Measurements from ENCODE around the gene TAF1C.

DNA sequence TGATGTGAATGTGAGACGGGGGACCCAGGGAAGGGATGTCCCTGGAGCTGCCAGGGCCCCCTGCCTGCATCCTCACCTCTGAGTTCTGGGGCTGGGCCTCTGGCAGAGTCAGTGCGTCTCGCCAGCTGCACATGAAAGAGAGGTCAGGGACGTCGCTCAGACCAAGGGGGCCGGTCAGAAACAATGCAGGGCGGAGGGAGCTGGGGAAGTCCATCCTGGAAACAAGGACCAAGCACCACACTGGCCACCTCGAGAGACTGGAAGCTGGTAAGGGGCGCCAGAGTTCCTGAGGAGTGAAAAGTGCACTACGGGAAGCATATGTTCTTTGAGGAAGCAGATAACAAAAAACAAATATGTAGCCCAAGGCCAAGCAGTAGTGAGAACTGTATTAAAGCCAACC lies 2.1 kb downstream of the TAF1C start:
- TF ChIP-seq, protein P1, sequence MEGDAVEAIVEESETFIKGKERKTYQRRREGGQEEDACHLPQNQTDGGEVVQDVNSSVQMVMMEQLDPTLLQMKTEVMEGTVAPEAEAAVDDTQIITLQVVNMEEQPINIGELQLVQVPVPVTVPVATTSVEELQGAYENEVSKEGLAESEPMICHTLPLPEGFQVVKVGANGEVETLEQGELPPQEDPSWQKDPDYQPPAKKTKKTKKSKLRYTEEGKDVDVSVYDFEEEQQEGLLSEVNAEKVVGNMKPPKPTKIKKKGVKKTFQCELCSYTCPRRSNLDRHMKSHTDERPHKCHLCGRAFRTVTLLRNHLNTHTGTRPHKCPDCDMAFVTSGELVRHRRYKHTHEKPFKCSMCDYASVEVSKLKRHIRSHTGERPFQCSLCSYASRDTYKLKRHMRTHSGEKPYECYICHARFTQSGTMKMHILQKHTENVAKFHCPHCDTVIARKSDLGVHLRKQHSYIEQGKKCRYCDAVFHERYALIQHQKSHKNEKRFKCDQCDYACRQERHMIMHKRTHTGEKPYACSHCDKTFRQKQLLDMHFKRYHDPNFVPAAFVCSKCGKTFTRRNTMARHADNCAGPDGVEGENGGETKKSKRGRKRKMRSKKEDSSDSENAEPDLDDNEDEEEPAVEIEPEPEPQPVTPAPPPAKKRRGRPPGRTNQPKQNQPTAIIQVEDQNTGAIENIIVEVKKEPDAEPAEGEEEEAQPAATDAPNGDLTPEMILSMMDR (IDR thresholded peaks at IDR 0.05) = no peak
- TF ChIP-seq NFE2L1 (CRISPR knock-in tag; IDR thresholded peaks at IDR 0.05) = no peak
- TF ChIP-seq, protein P2, sequence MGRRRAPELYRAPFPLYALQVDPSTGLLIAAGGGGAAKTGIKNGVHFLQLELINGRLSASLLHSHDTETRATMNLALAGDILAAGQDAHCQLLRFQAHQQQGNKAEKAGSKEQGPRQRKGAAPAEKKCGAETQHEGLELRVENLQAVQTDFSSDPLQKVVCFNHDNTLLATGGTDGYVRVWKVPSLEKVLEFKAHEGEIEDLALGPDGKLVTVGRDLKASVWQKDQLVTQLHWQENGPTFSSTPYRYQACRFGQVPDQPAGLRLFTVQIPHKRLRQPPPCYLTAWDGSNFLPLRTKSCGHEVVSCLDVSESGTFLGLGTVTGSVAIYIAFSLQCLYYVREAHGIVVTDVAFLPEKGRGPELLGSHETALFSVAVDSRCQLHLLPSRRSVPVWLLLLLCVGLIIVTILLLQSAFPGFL (CRISPR knock-in tag; IDR thresholded peaks at IDR 0.05; ENCODE audit: borderline replicate concordance) = no peak
- no peak for TF ChIP-seq USF1 (CRISPR knock-in tag; IDR thresholded peaks at IDR 0.05)
- no peak for TF ChIP-seq JUN (CRISPR knock-in tag; IDR thresholded peaks at IDR 0.05)
- TF ChIP-seq NR3C1 (CRISPR knock-in tag; conservative IDR thresholded peaks at IDR 0.05; ENCODE audit: low read depth) = no peak
- TF ChIP-seq NR2C2 (CRISPR knock-in tag; IDR thresholded peaks at IDR 0.05) = no peak
- TF ChIP-seq, protein P3, sequence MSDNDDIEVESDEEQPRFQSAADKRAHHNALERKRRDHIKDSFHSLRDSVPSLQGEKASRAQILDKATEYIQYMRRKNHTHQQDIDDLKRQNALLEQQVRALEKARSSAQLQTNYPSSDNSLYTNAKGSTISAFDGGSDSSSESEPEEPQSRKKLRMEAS (CRISPR knock-in tag; IDR thresholded peaks at IDR 0.05) = no peak
- no peak for TF ChIP-seq ERG (CRISPR knock-in tag; IDR thresholded peaks at IDR 0.05)
